ENCODE results near the gene UBTFL1.
A peak's percentile ranks its signal among the peaks of the same experiment; 100 is the strongest.
"Not testable (repeated sequence)": the region's sequence is repeated elsewhere in the genome, so short reads cannot be mapped to it uniquely, and the experiment has no call there.

Gene UBTFL1, protein sequence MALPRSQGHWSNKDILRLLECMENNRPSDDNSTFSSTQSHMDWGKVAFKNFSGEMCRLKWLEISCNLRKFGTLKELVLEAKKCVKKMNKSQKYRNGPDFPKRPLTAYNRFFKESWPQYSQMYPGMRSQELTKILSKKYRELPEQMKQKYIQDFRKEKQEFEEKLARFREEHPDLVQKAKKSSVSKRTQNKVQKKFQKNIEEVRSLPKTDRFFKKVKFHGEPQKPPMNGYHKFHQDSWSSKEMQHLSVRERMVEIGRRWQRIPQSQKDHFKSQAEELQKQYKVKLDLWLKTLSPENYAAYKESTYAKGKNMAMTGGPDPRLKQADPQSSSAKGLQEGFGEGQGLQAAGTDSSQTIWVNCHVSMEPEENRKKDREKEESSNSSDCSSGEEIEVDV

DNA sequence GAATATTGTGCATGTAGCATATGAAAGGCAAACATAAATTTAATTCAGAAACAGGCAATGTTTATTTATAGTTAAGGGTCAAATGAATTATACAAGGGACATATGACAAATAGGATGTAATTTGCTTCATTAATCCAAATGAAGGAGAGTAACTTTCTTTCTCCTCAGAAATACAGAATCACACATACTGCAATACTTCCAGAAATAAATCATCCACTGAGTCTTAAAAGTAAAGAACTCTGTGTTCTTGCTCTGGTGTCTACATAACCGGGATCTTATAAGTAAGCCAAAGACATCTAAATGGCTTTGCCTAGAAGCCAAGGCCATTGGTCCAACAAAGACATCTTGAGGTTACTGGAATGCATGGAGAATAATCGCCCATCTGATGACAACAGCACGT is at the start of gene UBTFL1:
Gene UBTFL1, plus strand, starts transcription at position 301 of the 400 bp plus-strand sequence. Its CDS starts 0 bp downstream, at position 301.
- not testable (repeated sequence) for FAIRE-seq

DNA sequence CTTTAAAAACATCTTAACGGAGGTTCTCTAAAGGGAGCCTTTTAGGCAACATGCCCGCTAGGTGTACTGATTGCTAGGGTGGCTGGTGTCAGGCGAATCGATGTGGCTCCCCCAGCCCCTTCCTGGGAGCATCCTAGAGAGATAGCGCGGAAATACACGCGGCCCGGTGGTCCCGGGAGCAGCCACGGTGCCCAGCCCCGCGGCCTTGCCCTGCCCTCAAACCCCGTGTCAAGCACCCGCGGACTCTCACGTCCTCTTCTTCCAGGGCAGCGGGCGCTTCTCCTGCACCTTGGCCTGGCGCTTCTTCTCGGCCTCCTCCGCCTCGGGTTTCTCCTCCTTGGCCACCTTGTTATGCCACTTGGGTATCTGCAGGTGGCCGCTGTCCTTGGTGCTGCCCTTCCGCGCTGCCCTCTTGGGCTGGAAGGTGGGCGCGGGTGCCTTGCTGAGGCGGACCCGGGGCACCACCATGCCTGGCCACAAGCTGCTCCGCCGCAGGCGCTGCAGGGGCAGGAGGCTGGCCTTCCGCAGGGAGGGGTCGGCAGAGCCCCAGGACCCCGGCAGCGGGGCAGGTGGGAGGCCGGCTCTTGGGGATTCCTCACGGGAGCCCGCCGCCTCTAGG is 34.0 kb upstream of the UBTFL1 start:
- not testable (repeated sequence) for FAIRE-seq

DNA sequence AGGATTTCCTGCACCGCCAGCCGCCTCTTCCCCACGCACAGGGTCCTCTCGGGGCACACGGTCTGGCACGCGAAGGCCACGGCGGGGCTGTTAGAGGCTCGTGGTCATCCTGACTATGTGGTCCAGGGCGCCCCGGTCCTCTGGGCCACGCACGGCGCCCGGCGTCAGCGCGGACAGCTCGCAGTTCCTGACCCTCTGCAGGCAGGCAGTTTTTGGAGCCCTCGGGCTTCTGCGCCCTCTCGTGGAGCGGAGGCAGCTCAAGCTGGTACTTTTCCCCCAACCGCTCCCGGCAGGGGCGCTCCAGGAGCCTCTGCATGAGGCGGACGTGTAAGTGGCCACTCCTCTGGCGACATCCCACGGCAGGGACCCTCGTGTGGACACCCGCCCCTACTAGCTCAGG is 33.4 kb upstream of the UBTFL1 start:
- not testable (repeated sequence) for FAIRE-seq

DNA sequence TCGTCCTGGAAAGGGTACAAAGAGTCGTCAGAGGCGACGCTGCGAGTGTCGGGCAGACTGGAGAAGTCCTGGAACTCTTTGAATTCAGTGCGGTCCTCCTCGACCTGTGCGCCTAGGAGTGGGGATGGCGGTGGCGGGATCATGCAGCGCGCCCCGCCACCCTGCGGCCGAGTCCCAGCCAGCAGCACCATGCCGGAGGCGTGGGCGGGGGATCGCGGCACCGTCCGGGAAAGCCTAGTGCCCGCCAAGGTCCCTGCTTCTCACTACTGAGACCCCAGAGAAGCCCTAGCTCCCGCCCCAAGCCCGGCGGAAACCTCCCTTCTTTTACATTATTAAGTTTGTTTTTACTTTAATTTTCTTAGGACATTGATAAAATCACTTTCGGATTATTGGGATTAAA is 32.2 kb upstream of the UBTFL1 start:
- FAIRE-seq = not testable (repeated sequence)

DNA sequence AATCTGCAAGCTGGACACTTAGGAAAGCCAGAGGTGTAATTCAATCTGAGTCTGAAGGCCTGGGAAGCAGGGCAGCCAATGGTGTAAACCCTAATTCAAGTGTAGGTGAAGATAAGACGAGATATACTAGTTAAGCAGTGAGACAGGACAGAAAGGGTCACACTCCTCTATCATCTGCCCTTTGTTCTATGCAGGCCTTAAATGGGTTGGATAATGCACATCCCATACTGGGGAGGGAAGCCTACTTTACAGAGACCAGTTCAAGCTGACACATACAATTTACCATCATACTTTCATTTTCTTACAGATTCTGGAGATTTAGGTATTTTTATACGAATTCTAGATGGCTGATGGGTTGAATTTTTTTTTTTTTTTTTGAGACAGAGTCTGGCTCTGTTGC is 3.0 kb downstream of the UBTFL1 start:
- not testable (repeated sequence) for FAIRE-seq

DNA sequence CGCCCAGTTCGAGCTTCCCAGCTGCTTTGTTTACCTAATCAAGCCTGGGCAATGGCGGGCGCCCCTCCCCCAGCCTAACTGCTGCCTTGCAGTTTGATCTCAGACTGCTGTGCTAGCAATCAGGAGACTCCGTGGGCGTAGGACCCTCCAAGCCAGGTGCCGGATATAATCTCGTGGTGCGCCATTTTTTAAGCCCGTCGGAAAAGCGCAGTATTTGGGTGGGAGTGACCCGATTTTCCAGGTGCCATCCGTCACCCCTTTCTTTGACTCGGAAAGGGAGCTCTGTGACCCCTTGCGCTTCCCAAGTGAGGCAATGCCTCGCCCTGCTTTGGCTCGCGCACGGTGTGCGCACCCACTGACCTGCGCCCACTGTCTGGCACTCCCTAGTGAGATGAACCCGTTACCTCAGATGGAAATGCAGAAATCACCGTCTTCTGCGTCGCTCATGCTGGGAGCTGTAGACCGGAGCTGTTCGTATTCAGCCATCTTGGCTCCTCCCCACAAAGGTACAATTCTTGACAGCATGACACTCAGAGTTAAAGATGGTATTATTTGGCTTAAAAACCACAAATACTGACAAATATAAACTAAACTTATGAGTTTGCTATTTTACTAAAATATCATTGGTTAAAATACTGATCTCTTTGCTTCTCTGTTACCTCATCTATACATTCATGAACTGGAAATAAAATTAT is 9.6 kb downstream of the UBTFL1 start:
- not testable (repeated sequence) for FAIRE-seq

DNA sequence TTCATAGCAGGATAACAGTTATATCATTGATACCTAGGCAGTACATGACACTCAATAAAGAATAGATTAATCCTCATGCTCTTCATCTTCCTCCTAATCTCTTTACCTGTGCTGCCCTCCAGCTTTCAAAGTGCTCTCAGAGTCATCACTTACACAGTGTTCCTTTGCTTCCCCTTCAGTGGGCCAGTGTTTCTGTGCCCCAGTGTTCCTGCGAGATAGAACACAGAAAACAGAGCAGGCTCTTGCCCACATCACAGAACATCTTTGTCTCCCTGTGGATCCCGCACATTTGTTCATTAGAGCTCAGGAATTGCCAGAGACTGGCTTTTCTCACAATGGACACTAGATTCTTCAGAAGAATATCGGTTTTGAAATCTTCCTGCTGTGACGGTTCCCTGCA is 12.5 kb downstream of the UBTFL1 start:
- not testable (repeated sequence) for FAIRE-seq

DNA sequence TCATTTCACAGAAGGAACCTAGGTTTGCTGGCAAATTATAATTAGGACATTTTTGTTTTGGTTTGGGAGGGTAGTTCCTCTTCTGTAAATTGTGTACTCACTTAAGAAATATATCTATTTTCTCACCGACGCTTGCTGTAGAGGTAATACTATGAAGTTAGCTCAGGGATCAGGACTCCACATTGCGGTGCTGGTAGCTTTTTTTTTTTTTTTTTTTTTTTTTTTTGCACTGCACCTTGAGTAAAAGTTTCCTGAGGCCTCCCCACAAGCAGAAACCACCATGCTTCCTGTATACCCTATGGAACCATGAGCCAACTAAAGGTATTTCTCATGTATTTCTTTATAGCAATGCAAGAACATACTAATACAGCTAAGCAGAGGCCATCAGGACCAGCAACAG is 14.7 kb downstream of the UBTFL1 start:
- no peak for FAIRE-seq

DNA sequence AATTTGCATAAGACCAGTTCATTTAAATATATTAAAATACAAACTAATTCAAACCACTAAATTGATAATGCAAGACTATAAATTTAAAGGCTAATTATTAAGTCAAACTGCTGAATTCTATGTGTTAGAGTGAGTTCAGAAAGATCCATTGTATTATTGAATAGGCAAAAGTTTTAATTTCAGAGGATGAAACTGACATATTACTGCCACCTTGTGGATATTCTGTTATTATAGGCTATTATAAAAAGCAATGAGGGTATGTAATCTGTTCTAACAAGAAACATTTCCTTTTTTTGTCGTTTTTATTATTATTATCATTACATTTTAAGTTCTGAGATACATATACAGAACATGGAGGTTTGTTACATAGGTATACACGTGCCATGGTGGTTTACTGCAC is 27.8 kb downstream of the UBTFL1 start:
- peak; percentile 78 for FAIRE-seq

DNA sequence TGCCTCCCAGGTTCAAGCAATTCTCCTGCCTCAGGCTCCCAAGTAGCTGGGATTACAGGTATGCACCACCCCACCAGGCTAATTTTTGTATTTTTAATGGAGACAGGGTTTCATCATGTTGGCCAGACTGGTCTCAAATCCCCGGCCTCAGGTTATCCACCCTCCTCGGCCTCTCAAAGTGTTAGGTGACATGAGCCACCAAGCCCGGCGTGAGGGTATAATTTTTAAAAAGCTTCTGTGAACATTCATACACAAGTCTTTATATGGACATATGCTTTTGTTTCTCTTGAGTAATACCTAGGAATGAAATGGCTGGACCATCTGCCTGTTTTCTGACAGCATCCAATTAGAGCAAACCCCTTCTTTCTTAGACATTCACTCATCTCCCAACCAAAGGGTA is 34.4 kb downstream of the UBTFL1 start:
- no peak for FAIRE-seq

DNA sequence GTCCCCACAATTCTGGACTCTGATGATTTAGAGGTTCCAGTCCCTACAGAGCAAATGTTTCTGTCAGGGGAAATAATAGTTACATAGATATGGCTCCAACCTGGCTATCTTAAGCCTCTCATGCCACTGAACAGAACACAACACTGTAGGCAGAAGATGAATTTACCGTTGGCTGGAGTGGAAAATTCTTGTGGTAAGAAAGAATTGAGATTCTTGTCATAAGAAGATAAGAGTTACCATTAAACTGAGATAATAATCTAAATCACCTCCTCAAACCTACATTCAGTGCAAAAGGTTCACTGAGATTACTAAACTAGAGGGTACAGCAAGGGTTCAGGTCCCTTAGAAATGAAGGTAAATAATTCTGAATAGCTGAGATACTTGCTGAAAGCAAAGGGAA is 38.6 kb downstream of the UBTFL1 start:
- no peak for FAIRE-seq

DNA sequence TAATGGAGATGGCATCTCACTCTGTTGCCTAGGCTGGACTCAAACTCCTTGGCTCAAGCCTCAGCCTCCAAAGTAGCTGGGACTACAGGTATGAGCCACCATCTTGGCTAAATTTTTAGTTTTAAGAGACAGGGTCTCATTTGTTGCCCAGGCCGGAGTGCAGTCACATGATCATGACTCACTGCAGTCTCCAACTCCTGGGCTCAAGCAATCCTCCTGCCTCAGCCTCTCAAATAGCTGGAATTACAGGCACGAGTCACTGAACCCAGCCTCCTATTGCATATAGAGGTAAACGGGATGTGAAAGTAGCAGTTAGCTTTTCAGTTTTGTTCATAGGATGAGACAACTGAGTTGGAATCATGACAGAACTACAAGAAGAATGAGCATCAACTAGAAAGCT is 39.2 kb downstream of the UBTFL1 start:
- no peak for FAIRE-seq

DNA sequence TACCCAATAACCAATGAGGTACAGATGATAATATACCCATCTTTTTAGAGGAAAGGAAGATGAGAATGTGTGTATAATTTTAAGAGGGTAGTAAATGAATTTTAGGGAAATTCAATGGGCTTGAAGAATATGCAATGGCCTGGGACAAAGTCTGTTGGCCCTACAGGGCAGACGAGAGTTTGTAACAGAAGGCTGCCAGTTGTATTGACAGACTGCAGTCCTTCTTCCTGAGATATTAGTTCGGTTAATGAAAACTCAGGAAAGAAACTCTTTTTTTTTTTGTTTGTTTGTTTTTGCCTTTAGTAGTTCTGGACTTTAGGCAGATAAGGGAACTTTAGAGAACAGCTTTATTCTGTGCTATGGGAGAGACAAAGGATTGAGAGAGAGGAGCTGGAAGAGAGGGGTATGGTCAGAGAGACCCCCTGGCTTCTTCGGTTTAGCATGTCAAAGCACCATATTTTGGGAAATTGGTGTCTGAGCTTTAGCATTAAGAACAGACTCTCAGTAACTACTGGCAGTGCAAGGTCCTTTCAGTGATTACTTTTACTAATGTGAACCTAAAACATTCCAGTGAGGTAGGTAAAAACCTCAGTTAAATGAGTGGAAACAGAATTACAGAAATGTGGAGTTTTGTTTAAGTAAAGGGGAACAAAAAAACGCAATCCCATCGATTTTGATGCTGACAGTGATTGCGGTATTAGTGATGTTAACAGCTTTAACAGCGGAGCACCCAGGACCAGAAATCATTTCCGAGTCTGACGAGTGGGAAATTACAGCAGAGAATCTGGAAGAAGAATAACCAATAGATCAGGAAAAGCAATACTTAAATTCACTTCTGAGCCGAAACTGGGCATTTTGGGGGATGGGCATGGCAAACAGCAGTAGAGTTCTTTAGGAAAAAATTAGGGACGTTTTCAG is 48.1 kb downstream of the UBTFL1 start:
- FAIRE-seq = no peak

DNA sequence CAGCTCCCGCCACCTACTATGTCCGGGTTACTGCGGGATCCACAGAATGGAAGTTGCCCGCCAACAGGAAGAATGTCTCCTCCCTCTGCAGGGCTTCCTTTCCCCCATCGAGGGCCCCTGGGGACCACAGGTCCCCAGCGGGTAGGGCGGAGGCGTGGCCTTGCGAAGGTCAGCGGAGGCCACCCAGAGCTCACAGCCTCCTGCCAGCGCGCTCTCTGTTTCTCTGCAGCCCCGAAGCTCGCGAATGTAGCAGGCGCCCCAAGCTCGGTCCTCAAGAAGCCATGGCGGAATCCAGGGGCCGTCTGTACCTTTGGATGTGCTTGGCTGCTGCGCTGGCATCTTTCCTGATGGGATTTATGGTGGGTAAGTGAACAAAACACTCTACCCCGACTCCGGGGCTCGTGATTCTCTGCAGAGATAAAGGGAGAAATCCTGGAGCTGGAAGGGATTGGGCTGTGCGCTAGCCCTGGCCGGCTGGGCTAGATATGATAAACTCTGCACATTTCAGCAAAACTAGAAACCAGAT is 48.8 kb downstream of the UBTFL1 start, which contains the start of gene NAALAD2:
Gene NAALAD2, plus strand, starts transcription at position 186 of the 526 bp plus-strand sequence. Its CDS starts 96 bp downstream, at position 282.
- no peak for FAIRE-seq

DNA sequence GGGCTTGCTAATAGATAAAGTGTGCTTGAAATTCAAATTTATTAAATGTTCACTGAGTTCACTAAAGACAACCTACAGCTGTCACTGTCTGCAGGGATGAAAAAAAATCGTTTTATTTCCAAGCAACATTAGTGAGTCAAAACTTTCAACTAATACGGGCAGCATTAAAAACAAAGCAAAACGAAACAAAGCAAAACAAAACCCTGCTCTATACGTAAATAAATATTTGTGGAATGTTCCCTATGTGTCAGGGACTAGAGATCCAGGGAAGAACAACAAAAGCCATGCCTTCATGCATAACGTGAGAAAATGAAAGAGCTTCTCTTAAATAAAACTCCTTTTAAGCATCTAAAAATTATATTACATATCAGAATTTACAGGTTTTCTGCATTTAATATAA is 49.3 kb downstream of the UBTFL1 start:
- FAIRE-seq = no peak

All from colon (tissue), 2 donors.